NB4 (cell line): ENCODE results near the gene COG3.
A peak's percentile ranks its signal among the peaks of the same experiment; 100 is the strongest.

ENCODE experiments used
- DNase-seq: peaks from one replicate; pipeline ENCODE4 v3.0.0; 2010; ENCODE audit warnings: low read depth
- H3K4me3 ChIP-seq: one replicate; pipeline ENCODE4 v1.5.1; 2011; ENCODE audit warnings: mild to moderate bottlenecking, low read depth, low read length, moderate library complexity
- MYC ChIP-seq: IDR thresholded peaks from 2 replicates; pipeline ENCODE4 v1.6.1; 2011; ENCODE audit warnings: low read depth, low read length
- POLR2A ChIP-seq: IDR thresholded peaks from 2 replicates; pipeline ENCODE4 v1.6.1; 2011; ENCODE audit warnings: mild to moderate bottlenecking; ENCODE audit not compliant: insufficient read length; ENCODE audit errors: extremely low read depth
- TF ChIP-seq, protein P1 (sequence below): IDR thresholded peaks from 2 replicates; pipeline ENCODE4 v1.6.1; 2011; ENCODE audit warnings: low read depth, low read length
- TF ChIP-seq, protein P2 (sequence below): IDR thresholded peaks from one replicate; pipeline ENCODE4 v1.5.1; 2012; ENCODE audit warnings: low read depth, low read length

COG3 gene

DNA sequence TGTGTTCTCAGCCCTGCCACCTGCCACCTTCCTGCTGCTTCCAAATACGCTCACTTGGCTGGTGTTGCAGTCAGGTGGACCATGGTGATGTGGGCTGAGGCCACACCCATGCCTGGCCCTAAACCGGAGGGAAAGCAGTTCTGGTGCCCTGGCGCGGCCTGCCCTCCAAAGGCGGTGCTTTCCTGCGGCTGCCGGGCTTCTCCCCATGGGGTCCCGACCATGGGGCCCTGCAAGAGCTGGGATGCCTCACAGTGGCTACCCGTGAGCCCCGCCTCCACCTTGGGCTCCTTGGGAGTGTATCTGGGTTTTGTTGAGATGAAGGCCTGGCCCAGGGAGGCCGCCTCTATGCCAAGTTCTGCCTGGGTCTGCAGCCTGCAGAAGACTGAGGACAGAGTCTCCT, 77.1 kb downstream of the COG3 start:
- TF ChIP-seq, protein P1, sequence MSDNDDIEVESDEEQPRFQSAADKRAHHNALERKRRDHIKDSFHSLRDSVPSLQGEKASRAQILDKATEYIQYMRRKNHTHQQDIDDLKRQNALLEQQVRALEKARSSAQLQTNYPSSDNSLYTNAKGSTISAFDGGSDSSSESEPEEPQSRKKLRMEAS, result no peak
- TF ChIP-seq MYC (no peak), POLR2A (no peak)
- TF ChIP-seq, protein P2, sequence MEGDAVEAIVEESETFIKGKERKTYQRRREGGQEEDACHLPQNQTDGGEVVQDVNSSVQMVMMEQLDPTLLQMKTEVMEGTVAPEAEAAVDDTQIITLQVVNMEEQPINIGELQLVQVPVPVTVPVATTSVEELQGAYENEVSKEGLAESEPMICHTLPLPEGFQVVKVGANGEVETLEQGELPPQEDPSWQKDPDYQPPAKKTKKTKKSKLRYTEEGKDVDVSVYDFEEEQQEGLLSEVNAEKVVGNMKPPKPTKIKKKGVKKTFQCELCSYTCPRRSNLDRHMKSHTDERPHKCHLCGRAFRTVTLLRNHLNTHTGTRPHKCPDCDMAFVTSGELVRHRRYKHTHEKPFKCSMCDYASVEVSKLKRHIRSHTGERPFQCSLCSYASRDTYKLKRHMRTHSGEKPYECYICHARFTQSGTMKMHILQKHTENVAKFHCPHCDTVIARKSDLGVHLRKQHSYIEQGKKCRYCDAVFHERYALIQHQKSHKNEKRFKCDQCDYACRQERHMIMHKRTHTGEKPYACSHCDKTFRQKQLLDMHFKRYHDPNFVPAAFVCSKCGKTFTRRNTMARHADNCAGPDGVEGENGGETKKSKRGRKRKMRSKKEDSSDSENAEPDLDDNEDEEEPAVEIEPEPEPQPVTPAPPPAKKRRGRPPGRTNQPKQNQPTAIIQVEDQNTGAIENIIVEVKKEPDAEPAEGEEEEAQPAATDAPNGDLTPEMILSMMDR, result no peak
- H3K4me3 ChIP-seq, result no peak overlapping the region
- DNase-seq, result no peak

DNA sequence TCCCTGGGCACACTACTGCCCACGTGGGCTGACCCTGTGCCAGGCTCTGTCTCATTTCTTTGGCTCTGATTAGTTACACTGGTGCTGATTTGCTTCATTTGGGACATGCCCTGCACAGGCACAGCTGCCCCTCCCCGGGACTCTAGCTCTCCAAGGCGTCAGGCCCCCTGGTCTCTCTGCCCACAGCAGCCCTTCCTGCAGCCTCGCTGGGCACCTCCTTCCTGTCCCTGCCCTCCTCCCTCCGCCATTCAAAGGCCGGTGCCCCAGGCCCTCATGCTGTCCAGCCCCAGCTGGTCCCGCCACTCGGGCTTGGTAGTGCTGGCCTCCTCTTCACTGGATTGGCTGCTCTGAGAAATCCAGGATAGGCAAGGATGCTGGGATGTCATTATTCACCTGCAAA, 77.7 kb downstream of the COG3 start:
- no peak for DNase-seq
- H3K4me3 ChIP-seq, result no peak overlapping the region
- TF ChIP-seq, protein P1, result no peak
- TF ChIP-seq POLR2A (no peak), MYC (no peak)
- TF ChIP-seq, protein P2, result no peak

DNA sequence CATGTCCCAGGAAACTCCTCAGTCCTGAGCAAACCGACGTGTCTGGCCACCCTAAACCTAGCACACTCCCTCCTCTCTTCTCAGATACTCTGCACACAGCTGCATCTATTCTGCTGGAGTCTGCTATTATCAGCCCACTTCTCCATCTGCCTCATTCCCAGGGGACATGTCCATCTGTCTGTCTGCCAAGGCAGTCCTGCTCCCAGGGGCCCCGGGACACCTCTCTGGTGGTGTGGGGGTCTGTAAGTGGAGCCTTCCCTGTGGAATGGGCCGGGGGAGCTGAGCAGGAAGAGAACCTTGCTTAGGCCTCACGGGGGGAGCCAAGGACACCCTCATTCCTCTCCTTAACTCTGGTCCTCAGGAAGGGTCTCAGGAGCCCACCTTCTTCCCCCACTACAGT, 78.1 kb downstream of the COG3 start:
- H3K4me3 ChIP-seq, result no peak overlapping the region
- no peak for TF ChIP-seq POLR2A
- TF ChIP-seq, protein P2, result no peak
- TF ChIP-seq, protein P1, result no peak
- no peak for TF ChIP-seq MYC
- peak; percentile 16 for DNase-seq

DNA sequence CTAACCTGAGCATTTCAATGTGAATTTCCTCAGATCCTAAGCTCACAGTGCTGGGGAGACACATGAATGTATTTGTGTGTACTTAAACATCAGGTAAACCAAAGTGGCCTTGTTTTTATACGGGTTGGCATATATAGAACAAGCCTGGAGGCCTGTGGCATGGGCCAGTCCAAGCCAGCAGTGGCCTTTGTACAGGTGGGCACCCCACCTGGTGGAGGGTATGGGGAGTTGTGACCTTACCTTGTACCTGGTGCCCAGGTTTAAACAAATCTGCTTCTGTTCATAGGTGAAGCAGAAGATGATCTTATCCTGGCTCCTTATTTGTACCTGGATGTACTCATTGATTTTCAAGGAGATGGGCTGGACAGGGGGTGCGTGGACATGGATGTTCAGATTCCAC, 79.8 kb downstream of the COG3 start:
- no peak for DNase-seq
- TF ChIP-seq, protein P1, result no peak
- no peak for TF ChIP-seq POLR2A
- TF ChIP-seq, protein P2, result no peak
- TF ChIP-seq MYC, result no peak

DNA sequence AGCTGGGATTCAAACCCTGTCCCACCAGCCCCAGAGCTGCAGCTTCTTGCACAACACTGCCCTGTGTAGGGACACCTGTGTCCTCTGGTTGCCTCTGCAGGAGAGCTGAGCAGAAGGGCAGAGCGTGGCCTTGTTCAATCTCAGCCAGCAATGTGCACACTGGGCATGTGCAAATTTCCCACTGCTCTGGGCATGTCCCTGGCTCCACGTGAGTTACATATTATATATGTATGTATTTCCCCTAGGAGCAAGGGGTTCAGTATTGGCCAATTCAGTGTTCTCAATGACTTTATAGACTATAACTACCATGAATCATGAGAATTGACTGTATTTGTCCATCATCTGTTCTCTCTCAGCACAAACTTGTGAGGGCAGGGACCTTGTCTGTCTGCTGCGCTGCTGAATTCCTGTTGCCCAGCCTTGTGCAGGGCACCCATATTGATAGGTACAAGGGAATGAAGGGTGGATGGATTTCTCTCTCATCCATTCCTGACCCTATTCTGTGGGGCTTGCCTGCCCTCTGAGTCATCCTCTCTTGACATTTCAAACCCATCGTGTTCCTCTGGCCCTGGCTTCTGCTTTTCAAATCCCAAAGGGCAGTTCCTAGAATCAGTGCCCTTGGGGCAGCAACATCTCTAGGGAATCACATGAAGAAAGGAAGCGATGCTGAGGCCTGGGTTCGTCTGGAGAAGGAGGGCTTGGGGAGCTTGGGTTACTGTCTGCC, 81.1 kb downstream of the COG3 start:
- H3K4me3 ChIP-seq, result no peak overlapping the region
- peak; percentile 89 for DNase-seq
- TF ChIP-seq POLR2A (no peak), MYC (no peak)
- TF ChIP-seq, protein P2, result no peak
- TF ChIP-seq, protein P1, result peak; percentile 18; the same call in 1 of the 2 replicates

More for the DNA sequence above, 79.8 kb downstream of the COG3 start:
- H3K4me3 ChIP-seq, result no peak overlapping the region
